T47D (cell line): ENCODE measurements around the gene WIZ.

Experiments used
- DNase-seq, 2 experiments: peaks; one replicate each; pipeline versions ENCODE4 v3.0.0 to v3.0.0-alpha.2; 2011 to 2012; ENCODE audit warnings: low read depth in 1 of 2, low spot score in 1 of 2
- JUND ChIP-seq: IDR thresholded peaks from 2 replicates; pipeline ENCODE4 v1.6.1; 2012; ENCODE audit warnings: low read depth
- in situ Hi-C: cut with HindIII; loops from 2 replicates; pipeline ENCODE4 v1.10.0; 2016; ENCODE audit warnings: low sequenced_read_pairs, low pct_unique_long_range_greater_than_20kb

WIZ gene

DNA sequence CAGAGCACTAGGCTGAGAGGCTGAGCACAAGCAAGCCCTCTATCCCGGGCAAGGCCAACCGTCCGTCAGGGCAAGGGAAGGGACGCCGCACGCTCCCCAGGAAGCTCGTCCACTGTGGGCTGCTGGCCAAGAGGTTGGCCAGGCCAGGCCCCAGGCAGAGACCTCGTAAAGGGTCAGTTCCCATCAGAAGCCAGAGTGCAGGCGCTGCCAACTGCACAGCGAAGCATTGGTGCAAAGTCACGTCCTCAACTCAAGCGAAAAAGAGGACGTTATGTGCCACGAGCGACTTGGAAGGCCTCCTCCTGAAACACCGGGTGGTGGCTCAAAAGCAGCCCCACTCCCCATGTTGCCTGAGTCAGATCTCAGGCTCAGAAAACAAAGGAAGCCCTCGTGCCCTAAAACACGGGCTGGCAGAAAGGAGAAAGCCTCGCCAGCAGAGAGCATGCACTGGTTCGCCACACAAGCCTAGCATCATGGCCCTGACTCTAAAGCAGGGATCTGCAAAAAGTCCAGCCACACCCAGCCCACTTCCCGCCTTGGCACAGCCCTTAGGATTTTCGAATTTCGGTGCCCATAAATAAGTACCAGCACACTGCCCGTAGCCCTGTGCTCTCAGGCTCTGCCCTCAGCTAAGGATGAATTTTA is 74.8 kb downstream of the WIZ start:
- in situ Hi-C loops = no loop called here
- DNase-seq = no peak
- TF ChIP-seq JUND = no peak

GRCh38 chr19:15374105-15374651 is 75.6 kb downstream of the WIZ start:
- no peak for TF ChIP-seq JUND
- in situ Hi-C loops = no loop called here
- DNase-seq = no peak

- TF ChIP-seq JUND = no peak
- no peak for DNase-seq
- in situ Hi-C loops = no loop called here
These were observed 76.1 kb downstream of the WIZ start for GRCh38 chr19:15373644-15374043.

- DNase-seq = no peak
- no peak for TF ChIP-seq JUND
- in situ Hi-C loops = no loop called here
These were observed 76.9 kb downstream of the WIZ start for GRCh38 chr19:15372891-15373301.

- in situ Hi-C loops = no loop called here
- no peak for TF ChIP-seq JUND
- DNase-seq = no peak
These were observed 77.3 kb downstream of the WIZ start for GRCh38 chr19:15372470-15372869.

DNA sequence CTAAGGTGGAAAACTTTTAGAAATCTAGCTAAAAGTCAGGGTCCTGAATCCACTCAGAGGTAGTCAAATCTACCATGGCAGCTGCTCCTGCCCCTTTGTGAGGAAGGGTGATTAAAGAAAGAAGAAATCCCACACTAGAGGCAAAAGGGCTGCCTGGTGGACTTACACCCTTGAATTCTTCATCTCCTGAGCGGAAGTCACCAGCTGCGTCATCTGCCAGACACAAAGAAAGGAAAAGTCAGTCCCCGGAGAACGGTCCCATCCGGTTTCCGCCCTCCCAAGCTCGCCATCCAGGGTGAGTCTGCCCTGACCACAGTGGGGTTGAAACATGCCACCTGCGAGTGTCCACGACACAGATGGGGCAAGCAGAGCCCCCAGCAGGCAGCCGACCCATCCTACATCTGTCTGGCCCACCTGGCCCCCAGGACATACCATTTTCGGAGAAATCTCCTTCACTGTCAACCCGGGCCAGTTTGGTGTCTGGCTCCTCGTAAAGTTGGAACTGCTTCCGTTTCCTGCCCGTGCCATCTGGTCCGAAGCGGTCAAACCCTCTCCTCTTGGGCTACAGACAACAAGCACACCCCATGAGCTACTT is 77.9 kb downstream of the WIZ start:
- in situ Hi-C loops = no loop called here
- no peak for DNase-seq
- no peak for TF ChIP-seq JUND

- no peak for DNase-seq
- in situ Hi-C loops = no loop called here
- TF ChIP-seq JUND = no peak
These were observed 78.6 kb downstream of the WIZ start for GRCh38 chr19:15371119-15371518.
